Right lobe of liver (tissue), 6 donors: ENCODE data around the gene TNS4. TPM values are rescaled to one million over a fixed set of nuclear protein-coding genes. Genes with fewer than 3 reads are reported as not detected.
A peak's percentile ranks its signal among the peaks of the same experiment; 100 is the strongest.

Experiments
- ATAC-seq, 4 donors: fragments of 200-7000 bp; cut with Tn5 transposase; one replicate each; pipeline ENCODE4 v1.9.1; 2020; ENCODE audit warnings: mild to moderate bottlenecking in 4 of 4, moderate library complexity in 4 of 4
- DNase-seq, 3 donors: peaks; one replicate each; pipeline ENCODE4 v3.0.0-alpha.2; 2020
- H3K27ac ChIP-seq, 3 donors: fragments of 200-600 bp; one replicate each; pipeline ENCODE4 v1.8.0; 2022
- H3K27me3 ChIP-seq, 2 donors: fragments of 200-600 bp; one replicate each; pipeline ENCODE4 v1.8.0; 2022
- H3K36me3 ChIP-seq, 4 donors: fragments of 200-600 bp; sonication (generic) in 1 of 4; one replicate each; pipeline versions ENCODE4 v1.5.1 to v1.8.0; 2017 to 2022; ENCODE audit warnings: control low read depth in 1 of 4
- H3K4me1 ChIP-seq, 4 donors: fragments of 200-600 bp; sonication (generic) in 1 of 4; one replicate each; pipeline versions ENCODE4 v1.5.1 to v1.8.0; 2017 to 2022; ENCODE audit warnings: control low read depth in 1 of 4
- H3K4me3 ChIP-seq, 3 donors: fragments of 200-600 bp; one replicate each; pipeline ENCODE4 v1.8.0; 2022
- H3K9me3 ChIP-seq, 4 donors: fragments of 200-600 bp; sonication (generic) in 1 of 4; one replicate each; pipeline versions ENCODE4 v1.5.1 to v1.8.0; 2017 to 2022; ENCODE audit warnings: control low read depth in 1 of 4
- POLR2A ChIP-seq: fragments of 450-650 bp; IDR thresholded peaks from one replicate; pipeline ENCODE4 v1.6.1; 2017; ENCODE audit warnings: antibody characterized with exemption, mild to moderate bottlenecking
- WGBS: methylation state at CpG from one replicate; pipeline ENCODE4 v1.1.6; 2018; ENCODE audit warnings: low coverage, low lambda C conversion rate; ENCODE audit not compliant: insufficient coverage; ENCODE audit errors: missing lambda C conversion rate; 5-methylcytosine and 5-hydroxymethylcytosine counted together
- intact Hi-C, 2 donors: fragments of 100-400 bp; cut with DNase I; formaldehyde crosslinking; loops; one replicate each; pipeline versions ENCODE4 v1.11.2 to v1.14.1; 2022
- total RNA-seq, 6 experiments: library from RNA; depleted of rRNA in 2 of 6; stranded (reverse); fragments of >200 nt in 2 of 6; fragmentation: NEBNext Ultra II Directional in 3 of 6; extraction: Animal tissue kit (Norgen Biotek cat#: 25700) in 3 of 6; gene quantifications; one replicate each; pipeline versions ENCODE4 v1.1.0 to v1.2.4, GENCODE V29; 2016 to 2023
- TF ChIP-seq, protein P1 (sequence below), 4 donors: fragments of 200-600 bp in 3 of 4; fragments of 450-650 bp in 1 of 4; IDR thresholded peaks; one replicate each; pipeline versions ENCODE4 v1.5.1 to v1.8.0; 2016 to 2022; ENCODE audit warnings: antibody characterized with exemption in 4 of 4, mild to moderate bottlenecking in 2 of 4
- donor health status: DM: no; HTN: yes; CAD: no.
- donor health status: DM: no; HTN: no; CAD: no.
- donor health status: DM: no; HTN: no; CAD: no.
- donor health status: DM: no; HTN: yes; CAD: no.
- donor health status: DM: no; HTN: yes; CAD: no.

TNS4 gene
- total RNA-seq, 6 experiments from 2014 or later = not detected

DNA sequence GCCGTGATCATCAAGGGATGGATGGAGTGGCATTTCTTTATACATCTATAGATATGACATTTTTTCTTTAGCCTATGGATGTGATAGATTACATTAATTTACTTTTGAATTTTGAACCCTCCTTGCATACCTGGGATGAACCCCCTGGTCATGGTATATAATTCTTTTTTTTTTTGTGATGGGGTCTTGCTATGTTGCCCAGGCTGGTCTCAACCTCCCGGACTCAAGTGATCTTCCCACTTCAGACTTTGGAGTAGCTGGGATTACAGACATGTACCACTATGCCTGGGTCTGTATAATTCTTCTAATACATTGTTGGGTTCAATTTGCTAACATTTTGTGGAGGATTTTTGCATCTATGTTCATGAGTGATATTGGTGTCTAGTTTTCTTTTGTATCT lies 1.7 kb upstream of the TNS4 start:
- Histone ChIP-seq H3K36me3 (no peaks in the 10 kb centered on the region), H3K4me3 (no peak overlapping the region), H3K4me1 (peaks cover 0 to 7% (median 5%) of the 10 kb centered on the region in 4 donors), H3K27me3 (no peaks in the 10 kb centered on the region), H3K9me3 (no peaks in the 10 kb centered on the region), H3K27ac (no peak overlapping the region)
- 100% methylated on average over 2 of the region's 2 CpGs for WGBS
- no peak for TF ChIP-seq POLR2A
- TF ChIP-seq, protein P1, sequence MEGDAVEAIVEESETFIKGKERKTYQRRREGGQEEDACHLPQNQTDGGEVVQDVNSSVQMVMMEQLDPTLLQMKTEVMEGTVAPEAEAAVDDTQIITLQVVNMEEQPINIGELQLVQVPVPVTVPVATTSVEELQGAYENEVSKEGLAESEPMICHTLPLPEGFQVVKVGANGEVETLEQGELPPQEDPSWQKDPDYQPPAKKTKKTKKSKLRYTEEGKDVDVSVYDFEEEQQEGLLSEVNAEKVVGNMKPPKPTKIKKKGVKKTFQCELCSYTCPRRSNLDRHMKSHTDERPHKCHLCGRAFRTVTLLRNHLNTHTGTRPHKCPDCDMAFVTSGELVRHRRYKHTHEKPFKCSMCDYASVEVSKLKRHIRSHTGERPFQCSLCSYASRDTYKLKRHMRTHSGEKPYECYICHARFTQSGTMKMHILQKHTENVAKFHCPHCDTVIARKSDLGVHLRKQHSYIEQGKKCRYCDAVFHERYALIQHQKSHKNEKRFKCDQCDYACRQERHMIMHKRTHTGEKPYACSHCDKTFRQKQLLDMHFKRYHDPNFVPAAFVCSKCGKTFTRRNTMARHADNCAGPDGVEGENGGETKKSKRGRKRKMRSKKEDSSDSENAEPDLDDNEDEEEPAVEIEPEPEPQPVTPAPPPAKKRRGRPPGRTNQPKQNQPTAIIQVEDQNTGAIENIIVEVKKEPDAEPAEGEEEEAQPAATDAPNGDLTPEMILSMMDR (IDR thresholded peaks at IDR 0.05) = no peak
- intact Hi-C loops = no loop called here
- DNase-seq (no peak), ATAC-seq (no peak)

DNA sequence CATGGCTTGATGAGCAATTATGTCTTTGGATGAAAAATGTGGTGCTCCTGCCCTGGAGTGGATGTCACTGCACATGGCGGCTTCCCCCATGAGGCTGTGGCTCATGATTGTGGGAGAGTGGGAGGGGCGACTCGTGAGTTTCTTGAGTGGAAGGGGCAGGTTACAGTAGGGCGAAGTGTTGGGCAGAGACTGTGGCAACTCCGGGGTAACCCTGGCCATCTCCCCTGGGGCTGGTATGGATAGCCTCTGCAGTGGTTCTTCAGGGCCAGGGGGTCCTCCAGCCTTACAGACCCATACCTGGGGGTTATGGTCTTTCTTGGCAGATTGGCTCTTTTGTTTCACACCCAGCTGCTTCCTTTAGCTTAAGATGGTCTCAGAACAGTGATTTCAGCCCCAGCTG lies 1.3 kb upstream of the TNS4 start:
- ATAC-seq (no peak), DNase-seq (peak in 1 of 3 donors; percentile 25)
- Histone ChIP-seq H3K36me3 (no peaks in the 10 kb centered on the region), H3K4me3 (no peak overlapping the region), H3K4me1 (peaks cover 0 to 7% (median 5%) of the 10 kb centered on the region in 4 donors), H3K9me3 (no peaks in the 10 kb centered on the region), H3K27ac (no peak overlapping the region), H3K27me3 (no peaks in the 10 kb centered on the region)
- WGBS = 90% methylated on average over 4 of the region's 5 CpGs
- intact Hi-C loops = no loop called here
- TF ChIP-seq, protein P1 (IDR thresholded peaks at IDR 0.05) = no peak

DNA sequence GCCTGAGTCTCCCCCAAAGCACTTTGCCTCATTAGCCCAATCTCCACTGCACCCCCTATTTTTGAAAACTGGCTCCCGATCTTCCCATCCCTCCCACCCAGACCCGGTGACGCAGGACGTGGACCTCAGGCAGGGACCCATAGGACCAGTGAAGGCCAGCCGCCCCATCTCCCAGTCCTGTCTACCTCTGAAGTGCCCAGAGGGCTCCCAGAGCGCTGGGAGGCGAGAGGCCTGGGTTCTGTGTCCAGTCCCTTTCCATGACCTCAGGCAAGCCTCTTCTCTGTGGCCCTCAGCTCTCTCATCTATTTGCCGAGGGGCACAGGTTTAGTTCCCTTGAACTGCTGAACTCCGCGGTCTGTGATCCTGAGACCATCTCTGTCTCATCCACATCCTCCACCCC lies 714 bp downstream of the TNS4 start:
- H3K27ac ChIP-seq = no peak overlapping the region
- DNase-seq = peak in 1 of 3 donors; percentile 44
- no peak for ATAC-seq
- no peaks in the 10 kb centered on the region for H3K27me3 ChIP-seq
- intact Hi-C loops = no loop called here
- peaks cover 0 to 7% (median 5%) of the 10 kb centered on the region in 4 donors for H3K4me1 ChIP-seq
- no peak overlapping the region for H3K4me3 ChIP-seq
- TF ChIP-seq POLR2A = no peak
- TF ChIP-seq, protein P1 (IDR thresholded peaks at IDR 0.05) = no peak
- no peaks in the 10 kb centered on the region for H3K36me3 ChIP-seq
- 93% methylated on average over 7 of the region's 10 CpGs for WGBS
- H3K9me3 ChIP-seq = no peaks in the 10 kb centered on the region

DNA sequence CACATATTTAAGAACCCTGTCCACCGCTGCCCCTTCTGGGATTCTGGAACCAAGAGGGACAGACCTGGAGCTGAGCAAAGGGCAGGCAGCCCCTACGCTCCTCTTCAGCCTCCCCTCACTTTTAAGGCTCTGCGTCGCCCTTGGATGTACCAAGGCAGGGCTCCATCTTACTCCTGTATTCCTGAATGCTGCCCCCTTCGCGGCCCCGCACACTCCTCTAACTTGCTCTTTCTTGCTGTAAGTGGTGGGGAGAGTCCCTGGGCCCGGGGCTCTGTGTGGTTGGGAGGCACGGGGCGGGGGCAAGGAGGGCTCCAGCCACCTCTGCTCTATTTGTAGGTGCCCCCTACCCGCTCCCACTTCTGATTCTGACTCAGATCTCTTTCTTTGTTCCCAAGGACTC lies 1.2 kb downstream of the TNS4 start:
- Histone ChIP-seq H3K4me3 (no peak overlapping the region), H3K27me3 (no peaks in the 10 kb centered on the region), H3K36me3 (no peaks in the 10 kb centered on the region), H3K27ac (peak overlapping the region in 2 of 3 donors; percentile 44 to 51), H3K4me1 (peaks cover 0 to 7% (median 5%) of the 10 kb centered on the region in 4 donors), H3K9me3 (no peaks in the 10 kb centered on the region)
- intact Hi-C loops = no loop called here
- no peak for TF ChIP-seq POLR2A
- TF ChIP-seq, protein P1 (IDR thresholded peaks at IDR 0.05) = no peak
- 75% methylated on average over 2 of the region's 11 CpGs for WGBS
- DNase-seq = peak in 1 of 3 donors; percentile 42
- ATAC-seq = no peak
